GM23338 (cell line): ENCODE data around the gene SLC35E2B.

Experiments used
- CTCF ChIP-seq, 2 experiments: fragments of 200-600 bp in 1 of 2; sonication (generic) in 1 of 2; conservative IDR thresholded peaks; 2 replicates each; pipeline versions ENCODE4 v1.5.1 to v1.6.1; 2016 to 2017; ENCODE audit warnings: antibody characterized with exemption in 2 of 2, low read depth in 2 of 2, mild to moderate bottlenecking in 2 of 2, moderate library complexity in 1 of 2
- ETS1 ChIP-seq: IDR thresholded peaks from 2 replicates; pipeline ENCODE4 v1.6.1; 2016; ENCODE audit warnings: antibody characterized with exemption
- EZH2 ChIP-seq: fragments of 200-600 bp; sonication (generic); IDR thresholded peaks from one replicate; pipeline ENCODE4 v1.8.0; 2017; ENCODE audit warnings: antibody characterized with exemption, mild to moderate bottlenecking, low read depth; ENCODE audit not compliant: unreplicated experiment
- EZH2phosphoT487 ChIP-seq: fragments of 200-600 bp; sonication (generic); IDR thresholded peaks from one replicate; pipeline ENCODE4 v1.8.1; 2018; ENCODE audit warnings: antibody characterized with exemption; ENCODE audit not compliant: unreplicated experiment
- POLR2AphosphoS5 ChIP-seq: IDR thresholded peaks from 2 replicates; pipeline ENCODE4 v1.6.1; 2016; ENCODE audit warnings: antibody characterized with exemption, low read depth

GRCh38 chr1:1616838-1617237 is 75.8 kb downstream of the SLC35E2B start:
- TF ChIP-seq CTCF (conservative IDR thresholded peaks at IDR 0.05; ENCODE audit: low read depth in 2 of 2), result no peak
- TF ChIP-seq POLR2AphosphoS5, result no peak
- no peak for TF ChIP-seq EZH2phosphoT487
- TF ChIP-seq ETS1, result no peak
- no peak for TF ChIP-seq EZH2
